ENCODE measurements around the gene DIPK1B. TPM values are rescaled to one million over a fixed set of nuclear protein-coding genes. Genes with fewer than 3 reads are reported as not detected.

Gene DIPK1B
- total and polyA plus RNA-seq, 10 of the 15 experiments (the other 5 are each of a cell fraction or from before 2014, with no cell fraction given): 0.08 to 0.28 (median 0.13) TPM; not detected in 3

- no peak overlapping the region for H3K4me2 ChIP-seq (ENCODE audit: control insufficient read depth, insufficient read depth)
- no peak overlapping the region for H3K4me3 ChIP-seq
- ChIA-PET RAD21 (ENCODE audit: unreplicated experiment) (interaction anchor here (0.7 kb wide), 1 partner anchor 227 kb away, joined by 3 read pairs; no protein-coding TSS in a partner anchor), CTCF (no interaction called here), POLR2A (no interaction called here), SMC1A (ENCODE audit: uncharacterized antibody, unreplicated experiment) (no interaction called here)
- BruUV-seq (replicated peaks): no TSS peak
- H3K79me2 ChIP-seq (ENCODE audit: control insufficient read depth, insufficient read depth, low read length): no peaks in the 10 kb centered on the region
- no peaks in the 10 kb centered on the region; a peak in 1 of 4 replicates for H3K27me3 ChIP-seq (replicated peaks in 1 of 2; ENCODE audit: control insufficient read depth in 2 of 2, insufficient read depth in 2 of 2, low read length in 1 of 2)
- intact Hi-C loops (cut with micrococcal nuclease; ENCODE audit: unreplicated experiment) (no loop called here), in situ Hi-C loops (cut with MboI) (no loop called here)
- H2AFZ ChIP-seq (ENCODE audit: control insufficient read depth, low read depth, low read length): no peak overlapping the region
- H3K9me3 ChIP-seq (replicated peaks; ENCODE audit: control insufficient read depth, insufficient read depth, low read length): no peaks in the 10 kb centered on the region
- 56% methylated on average over 21 of the region's 21 CpGs for WGBS (ENCODE audit: insufficient coverage, insufficient replicate concordance, low lambda C conversion rate, missing lambda C conversion rate)
- DNase-seq (ENCODE audit: low read depth, low spot score) (no peak), ATAC-seq (no peak), FAIRE-seq (no peak)
- no peaks in the 10 kb centered on the region for H4K20me1 ChIP-seq (ENCODE audit: control insufficient read depth, insufficient read depth)
- H3K9ac ChIP-seq (ENCODE audit: control insufficient read depth, insufficient read depth, low read length): no peak overlapping the region
- H3K27ac ChIP-seq (ENCODE audit: control insufficient read depth, insufficient read depth): no peak overlapping the region
- peaks cover under 1% of the 10 kb centered on the region; the same call in 1 of the 2 replicates for H3K4me1 ChIP-seq (ENCODE audit: control insufficient read depth, insufficient read depth, low read length)
- no peaks in the 10 kb centered on the region for H3K36me3 ChIP-seq (ENCODE audit: control insufficient read depth in 2 of 2, insufficient read depth in 2 of 2, low read length in 1 of 2)
- TF ChIP-seq JUNB (IDR thresholded peaks at IDR 0.05): no peak
- TF ChIP-seq SKIL (IDR thresholded peaks at IDR 0.05; ENCODE audit: low read depth, poor library complexity, severe bottlenecking): no peak
- no peak for TF ChIP-seq IRF3 (IDR thresholded peaks at IDR 0.05)
- TF ChIP-seq SIN3A (IDR thresholded peaks at IDR 0.05; ENCODE audit: low read depth, low read length): no peak
- no peak for TF ChIP-seq ASH2L (IDR thresholded peaks at IDR 0.05; ENCODE audit: borderline replicate concordance, low read depth)
- no peak for TF ChIP-seq PKNOX1 (IDR thresholded peaks at IDR 0.05)
- no peak for TF ChIP-seq NFYA (IDR thresholded peaks at IDR 0.05; ENCODE audit: borderline replicate concordance, low read depth, low read length)
- TF ChIP-seq SMC3 (IDR thresholded peaks at IDR 0.05; ENCODE audit: borderline replicate concordance, low read length): no peak
Observed at GRCh38 chr9:136735812-136736480, 23.6 kb downstream of the DIPK1B start.

All from GM12878 (cell line).